Mesendoderm (in vitro differentiated cells): ENCODE results near the gene GJB1.

Experiments used
- DNase-seq: peaks from one replicate; pipeline ENCODE4 v3.0.0; 2013
- H2AK5ac ChIP-seq: 2 replicates; pipeline ENCODE4 v1.6.1; 2013; ENCODE audit warnings: low read length, inconsistent platforms
- H2BK120ac ChIP-seq: 2 replicates; pipeline ENCODE4 v1.6.1; 2013; ENCODE audit warnings: low read depth, mild to moderate bottlenecking, low read length, moderate library complexity, mixed read lengths
- H2BK15ac ChIP-seq: replicated peaks from 2 replicates; pipeline ENCODE4 v1.6.1; 2013; ENCODE audit warnings: low read depth, mild to moderate bottlenecking, moderate library complexity
- H2BK5ac ChIP-seq: 2 replicates; pipeline ENCODE4 v1.6.1; 2013; ENCODE audit warnings: low read length, inconsistent platforms
- H3K18ac ChIP-seq: 2 replicates; pipeline ENCODE4 v1.6.1; 2013; ENCODE audit warnings: mild to moderate bottlenecking, low read length, mixed read lengths
- H3K23ac ChIP-seq: one replicate; pipeline ENCODE4 v1.6.1; 2013; ENCODE audit warnings: low read length
- H3K27ac ChIP-seq: 2 replicates; pipeline ENCODE4 v1.5.1; 2013; ENCODE audit warnings: low read depth, mild to moderate bottlenecking, inconsistent platforms, low read length, moderate library complexity
- H3K27me3 ChIP-seq: 2 replicates; pipeline ENCODE4 v1.6.1; 2013; ENCODE audit warnings: low read length, control low read depth, mild to moderate bottlenecking, inconsistent platforms; ENCODE audit not compliant: insufficient read depth, poor library complexity
- H3K36me3 ChIP-seq: 2 replicates; pipeline ENCODE4 v1.6.1; 2013; ENCODE audit warnings: low read length, inconsistent platforms; ENCODE audit not compliant: control insufficient read depth, insufficient read depth
- H3K4ac ChIP-seq: one replicate; pipeline ENCODE4 v1.6.1; 2013; ENCODE audit warnings: low read depth, mild to moderate bottlenecking, low read length, moderate library complexity
- H3K4me1 ChIP-seq: 2 replicates; pipeline ENCODE4 v1.6.1; 2013; ENCODE audit warnings: low read depth, low read length, inconsistent platforms; ENCODE audit not compliant: control insufficient read depth
- H3K4me2 ChIP-seq: 2 replicates; pipeline ENCODE4 v1.6.1; 2013; ENCODE audit warnings: low read length
- H3K4me3 ChIP-seq: 2 replicates; pipeline ENCODE4 v1.5.1; 2013; ENCODE audit warnings: mild to moderate bottlenecking, low read length
- H3K56ac ChIP-seq: one replicate; pipeline ENCODE4 v1.6.1; 2013; ENCODE audit warnings: low read length
- H3K79me1 ChIP-seq: 2 replicates; pipeline ENCODE4 v1.6.1; 2013; ENCODE audit warnings: low read length, inconsistent platforms
- H3K79me2 ChIP-seq: 2 replicates; pipeline ENCODE4 v1.6.1; 2013; ENCODE audit warnings: mild to moderate bottlenecking, low read length; ENCODE audit not compliant: control insufficient read depth, insufficient read depth
- H3K9ac ChIP-seq: 2 replicates; pipeline ENCODE4 v1.6.1; 2013; ENCODE audit warnings: low read length, inconsistent platforms
- H4K5ac ChIP-seq: one replicate; pipeline ENCODE4 v1.6.1; 2013; ENCODE audit warnings: low read length
- H4K8ac ChIP-seq: one replicate; pipeline ENCODE4 v1.6.1; 2013; ENCODE audit warnings: low read depth, mild to moderate bottlenecking, control low read depth, low read length, moderate library complexity
- WGBS: extraction: QIAGEN DNeasy Blood & Tissue Kit; methylation state at CpG from one replicate; pipeline ENCODE4 v1.1.7; 2013; ENCODE audit warnings: low lambda C conversion rate, missing lambda C conversion rate; ENCODE audit not compliant: insufficient coverage; ENCODE audit errors: extremely low coverage; 5-methylcytosine and 5-hydroxymethylcytosine counted together

The GJB1 gene

DNA sequence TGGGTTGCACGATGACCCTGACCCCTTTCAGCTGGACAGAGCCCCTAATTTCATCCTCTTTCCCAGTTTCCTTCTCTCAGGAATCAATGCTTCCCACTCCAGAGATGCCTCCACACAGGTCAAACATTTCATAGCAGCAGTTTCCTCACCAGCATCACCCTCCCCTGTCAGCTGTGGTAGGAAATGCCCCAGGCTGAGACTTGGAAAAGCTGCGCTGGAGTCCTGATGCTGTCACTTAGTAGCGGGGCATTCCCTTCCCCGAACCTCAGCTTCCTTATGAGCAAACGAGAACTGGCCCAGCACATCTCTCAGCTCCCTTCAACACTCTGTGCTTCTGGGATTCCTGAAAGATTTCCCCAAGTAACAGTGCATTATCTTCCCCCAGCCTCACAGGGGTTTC lies 2.7 kb downstream of the GJB1 start:
- Histone ChIP-seq H3K27ac (no peak overlapping the region), H3K36me3 (no peaks in the 10 kb centered on the region), H3K4ac (no peak overlapping the region), H3K23ac (no peak overlapping the region), H4K8ac (no peak overlapping the region), H2BK15ac (no peak overlapping the region), H3K27me3 (no peaks in the 10 kb centered on the region), H3K4me3 (no peak overlapping the region), H2AK5ac (no peak overlapping the region), H3K79me1 (no peaks in the 10 kb centered on the region), H3K4me1 (no peaks in the 10 kb centered on the region), H4K5ac (no peak overlapping the region), H3K18ac (no peak overlapping the region), H3K4me2 (no peak overlapping the region), H3K9ac (no peak overlapping the region), H3K56ac (no peak overlapping the region), H2BK5ac (no peak overlapping the region), H3K79me2 (no peaks in the 10 kb centered on the region), H2BK120ac (no peak overlapping the region)
- DNase-seq: peak; percentile 67
- no CpG with 5 or more reads among the region's 5 CpGs for WGBS

DNA sequence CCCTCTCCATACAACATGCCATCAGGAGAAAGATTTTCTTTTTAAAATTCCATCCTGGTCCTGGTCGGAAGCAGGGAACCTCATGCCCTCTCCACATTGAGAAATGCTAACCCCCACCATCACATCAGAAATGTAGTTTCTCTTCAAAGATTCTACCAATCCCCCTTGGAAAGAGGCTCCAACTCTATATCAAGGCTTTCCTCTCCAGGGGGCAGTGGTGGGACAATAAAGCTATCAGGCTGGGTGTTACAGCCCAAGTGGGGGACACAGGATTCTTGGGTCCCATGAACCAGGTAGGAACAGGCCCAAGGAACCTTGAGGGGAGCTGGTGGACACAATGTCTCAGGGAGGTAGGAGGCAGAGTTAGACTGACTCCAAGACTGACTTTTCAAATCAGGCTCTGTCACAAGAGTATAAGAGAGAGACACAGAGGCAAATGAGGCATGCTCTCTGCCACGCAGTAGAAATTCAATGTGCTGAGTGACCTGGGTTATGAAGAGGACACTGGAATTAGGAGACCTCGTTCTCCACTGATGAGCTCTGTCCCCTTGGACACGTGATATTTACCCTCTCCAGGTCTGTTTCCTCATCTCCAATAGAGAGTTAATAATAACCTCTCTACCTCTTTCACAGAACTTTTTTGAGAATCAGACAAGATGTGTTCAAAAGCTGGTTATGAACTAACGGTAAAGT lies 4.5 kb downstream of the GJB1 start:
- Histone ChIP-seq H3K36me3 (no peaks in the 10 kb centered on the region), H3K4me2 (no peak overlapping the region), H2BK15ac (no peak overlapping the region), H3K27ac (no peak overlapping the region), H4K8ac (no peak overlapping the region), H3K79me1 (no peaks in the 10 kb centered on the region), H3K18ac (no peak overlapping the region), H3K4me1 (no peaks in the 10 kb centered on the region), H2BK120ac (no peak overlapping the region), H3K56ac (no peak overlapping the region), H2BK5ac (no peak overlapping the region), H3K9ac (no peak overlapping the region), H3K27me3 (no peaks in the 10 kb centered on the region), H2AK5ac (no peak overlapping the region), H3K4ac (no peak overlapping the region), H3K79me2 (no peaks in the 10 kb centered on the region), H4K5ac (no peak overlapping the region), H3K23ac (no peak overlapping the region), H3K4me3 (no peak overlapping the region)
- no peak for DNase-seq
- WGBS: no CpG with 5 or more reads among the region's 5 CpGs

GRCh38 chrX:71228063-71228642 lies 5.1 kb downstream of the GJB1 start:
- Histone ChIP-seq H2BK120ac (no peak overlapping the region), H3K4me1 (no peaks in the 10 kb centered on the region), H3K36me3 (no peaks in the 10 kb centered on the region), H3K27me3 (no peaks in the 10 kb centered on the region), H4K8ac (no peak overlapping the region), H3K79me1 (no peaks in the 10 kb centered on the region), H3K4me3 (no peak overlapping the region), H2BK5ac (no peak overlapping the region), H3K9ac (no peak overlapping the region), H3K27ac (no peak overlapping the region), H3K56ac (no peak overlapping the region), H2BK15ac (no peak overlapping the region), H4K5ac (no peak overlapping the region), H3K79me2 (no peaks in the 10 kb centered on the region), H3K18ac (no peak overlapping the region), H3K4me2 (no peak overlapping the region), H3K23ac (no peak overlapping the region), H2AK5ac (no peak overlapping the region), H3K4ac (no peak overlapping the region)
- WGBS: no CpG with 5 or more reads among the region's 1 CpG
- no peak for DNase-seq

DNA sequence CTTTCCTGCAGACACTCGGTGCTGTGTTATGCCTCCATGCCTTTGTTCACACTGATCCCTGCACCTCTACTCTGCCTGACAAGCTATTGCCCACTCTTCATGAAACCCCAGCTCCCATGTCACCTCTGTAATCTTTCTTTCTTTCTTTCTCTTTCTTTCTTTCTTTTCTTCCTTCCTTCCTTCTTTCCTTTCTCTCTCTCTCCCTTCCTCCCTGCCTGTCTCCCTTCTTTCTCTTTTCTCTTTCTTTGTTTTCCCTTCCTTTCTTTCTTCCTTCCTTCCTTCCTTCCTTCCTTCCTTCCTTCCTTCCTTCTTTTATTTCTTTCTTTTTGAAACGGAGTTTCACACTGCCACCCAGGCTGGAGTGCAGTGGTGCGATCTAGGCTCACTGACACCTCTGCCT lies 12.5 kb downstream of the GJB1 start:
- H3K18ac ChIP-seq: no peak overlapping the region
- H3K4ac ChIP-seq: no peak overlapping the region
- H2BK15ac ChIP-seq: no peak overlapping the region
- no peak overlapping the region for H3K23ac ChIP-seq
- H4K5ac ChIP-seq: no peak overlapping the region
- H3K4me2 ChIP-seq: no peak overlapping the region
- H3K27me3 ChIP-seq: no peaks in the 10 kb centered on the region
- H2BK5ac ChIP-seq: no peak overlapping the region
- H3K36me3 ChIP-seq: no peaks in the 10 kb centered on the region
- H3K27ac ChIP-seq: no peak overlapping the region
- no peaks in the 10 kb centered on the region for H3K79me1 ChIP-seq
- no peak overlapping the region for H3K56ac ChIP-seq
- H2AK5ac ChIP-seq: no peak overlapping the region
- H3K4me3 ChIP-seq: no peak overlapping the region
- no peak overlapping the region for H4K8ac ChIP-seq
- no peaks in the 10 kb centered on the region for H3K4me1 ChIP-seq
- H2BK120ac ChIP-seq: no peak overlapping the region
- no peaks in the 10 kb centered on the region for H3K79me2 ChIP-seq
- no peak overlapping the region for H3K9ac ChIP-seq
- no peak for DNase-seq
- WGBS: no CpG with 5 or more reads among the region's 3 CpGs

DNA sequence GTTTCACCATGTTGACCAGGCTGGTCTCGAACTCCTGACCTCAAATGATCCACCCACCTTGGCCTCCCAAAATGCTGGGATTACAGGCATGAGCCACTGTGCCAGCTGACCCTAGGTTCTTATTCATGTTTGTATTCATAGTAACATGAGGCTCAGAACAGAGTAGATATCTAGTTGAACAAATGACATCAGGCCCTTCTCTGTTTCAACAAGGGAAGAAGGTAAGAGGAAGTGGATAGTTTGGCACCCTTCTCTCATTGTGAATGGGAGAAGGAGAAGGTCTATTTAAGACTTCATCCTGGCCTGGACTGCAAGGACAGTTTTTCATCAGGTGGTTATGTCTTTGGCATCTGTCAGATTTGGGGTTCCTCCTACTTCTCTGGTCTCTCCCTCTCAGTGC lies 13.8 kb downstream of the GJB1 start:
- Histone ChIP-seq H3K27me3 (no peaks in the 10 kb centered on the region), H3K4me1 (no peaks in the 10 kb centered on the region), H3K4ac (no peak overlapping the region), H2BK120ac (no peak overlapping the region), H3K9ac (no peak overlapping the region), H3K4me3 (no peak overlapping the region), H3K56ac (no peak overlapping the region), H3K79me1 (no peaks in the 10 kb centered on the region), H3K18ac (no peak overlapping the region), H4K5ac (no peak overlapping the region), H2BK15ac (no peak overlapping the region), H3K36me3 (no peaks in the 10 kb centered on the region), H3K79me2 (no peaks in the 10 kb centered on the region), H4K8ac (no peak overlapping the region), H3K23ac (no peak overlapping the region), H2AK5ac (no peak overlapping the region), H2BK5ac (no peak overlapping the region), H3K4me2 (no peak overlapping the region), H3K27ac (no peak overlapping the region)
- WGBS: no CpG with 5 or more reads among the region's 1 CpG
- DNase-seq: no peak

DNA sequence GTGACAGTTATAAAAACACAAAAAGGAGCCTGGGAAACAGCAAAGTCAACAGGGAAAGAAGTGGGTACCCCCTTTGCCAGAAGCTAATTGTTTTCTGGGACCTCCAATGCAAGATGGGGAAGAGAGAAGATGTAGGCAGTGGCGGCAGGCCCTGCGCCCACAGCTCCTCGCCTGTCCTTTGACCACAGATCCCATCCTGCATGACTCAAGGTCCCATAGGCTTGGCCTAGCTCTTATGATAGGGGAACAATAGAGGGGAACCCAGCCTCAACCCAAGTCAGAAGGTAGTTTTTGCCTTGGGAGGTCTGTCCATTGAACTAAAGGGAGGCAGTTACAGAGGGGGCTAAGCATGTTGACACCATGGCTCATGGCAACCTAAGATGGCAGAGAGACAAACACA lies 16.8 kb downstream of the GJB1 start:
- Histone ChIP-seq H3K79me2 (no peaks in the 10 kb centered on the region), H2BK5ac (no peak overlapping the region), H3K27me3 (no peaks in the 10 kb centered on the region), H3K9ac (no peak overlapping the region), H3K18ac (no peak overlapping the region), H3K79me1 (no peaks in the 10 kb centered on the region), H2BK15ac (no peak overlapping the region), H3K56ac (no peak overlapping the region), H3K4me2 (no peak overlapping the region), H4K8ac (no peak overlapping the region), H2AK5ac (no peak overlapping the region), H3K23ac (no peak overlapping the region), H3K27ac (no peak overlapping the region), H3K36me3 (peaks cover 2% of the 10 kb centered on the region), H3K4ac (no peak overlapping the region), H2BK120ac (no peak overlapping the region), H3K4me3 (no peak overlapping the region), H4K5ac (no peak overlapping the region), H3K4me1 (no peaks in the 10 kb centered on the region)
- DNase-seq: no peak
- WGBS: no CpG with 5 or more reads among the region's 3 CpGs
